Mesodermal cell (in vitro differentiated cells): Measurements from ENCODE around the gene GABRG3.

ENCODE experiments used
- H3K27ac ChIP-seq: 2 replicates; pipeline ENCODE4 v1.7.0; 2013; ENCODE audit warnings: mild to moderate bottlenecking, low read depth, low read length, moderate library complexity; ENCODE audit not compliant: severe bottlenecking
- H3K36me3 ChIP-seq: 2 replicates; pipeline ENCODE4 v1.7.1; 2013; ENCODE audit warnings: mild to moderate bottlenecking, low read length, moderate library complexity; ENCODE audit not compliant: control insufficient read depth, insufficient read depth
- H3K4me1 ChIP-seq: one replicate; pipeline ENCODE4 v1.7.1; 2013; ENCODE audit warnings: mild to moderate bottlenecking, low read length; ENCODE audit not compliant: insufficient read depth, control insufficient read depth, poor library complexity, severe bottlenecking
- H3K4me3 ChIP-seq: 2 replicates; pipeline ENCODE4 v1.7.0; 2013; ENCODE audit warnings: low read length, control low read depth, mild to moderate bottlenecking; ENCODE audit not compliant: insufficient read depth, poor library complexity, severe bottlenecking; ENCODE audit errors: extremely low read depth
- H3K9me3 ChIP-seq: 2 replicates; pipeline ENCODE4 v1.7.1; 2013; ENCODE audit warnings: mild to moderate bottlenecking, low read length, moderate library complexity; ENCODE audit not compliant: control insufficient read depth
- WGBS, 2 experiments: methylation state at CpG; one replicate each; pipeline ENCODE4 v1.1.5; 2013; ENCODE audit warnings: missing lambda C conversion rate in 2 of 2; ENCODE audit not compliant: insufficient coverage in 2 of 2; 5-methylcytosine and 5-hydroxymethylcytosine counted together

The GABRG3 gene

DNA sequence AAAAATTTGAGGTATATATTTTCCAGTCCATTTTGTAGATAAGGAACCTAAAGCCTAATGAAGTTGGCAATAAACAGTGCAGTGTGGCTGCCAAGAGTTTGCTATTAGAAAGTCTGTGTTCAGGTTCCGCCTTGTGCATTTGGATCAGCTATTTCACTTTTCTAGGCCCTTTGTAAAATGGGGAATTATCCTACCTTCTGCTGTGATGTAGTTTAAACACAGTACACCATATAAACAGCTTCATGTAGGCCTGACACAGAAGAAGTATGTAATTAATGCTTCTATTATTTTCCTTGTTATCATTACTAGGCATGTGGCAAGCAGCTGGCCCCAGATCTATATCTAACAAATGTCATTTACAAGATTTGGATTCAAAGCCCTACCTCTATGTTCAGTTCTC, 456.3 kb downstream of the GABRG3 start:
- Histone ChIP-seq H3K4me1 (no peaks in the 10 kb centered on the region), H3K27ac (no peak overlapping the region), H3K4me3 (no peak overlapping the region), H3K9me3 (no peaks in the 10 kb centered on the region), H3K36me3 (no peaks in the 10 kb centered on the region)
- WGBS, 2 experiments = 80% methylated on average over 1 of the region's 1 CpG; no CpG with 5 or more reads in 1 of the 2 experiments

DNA sequence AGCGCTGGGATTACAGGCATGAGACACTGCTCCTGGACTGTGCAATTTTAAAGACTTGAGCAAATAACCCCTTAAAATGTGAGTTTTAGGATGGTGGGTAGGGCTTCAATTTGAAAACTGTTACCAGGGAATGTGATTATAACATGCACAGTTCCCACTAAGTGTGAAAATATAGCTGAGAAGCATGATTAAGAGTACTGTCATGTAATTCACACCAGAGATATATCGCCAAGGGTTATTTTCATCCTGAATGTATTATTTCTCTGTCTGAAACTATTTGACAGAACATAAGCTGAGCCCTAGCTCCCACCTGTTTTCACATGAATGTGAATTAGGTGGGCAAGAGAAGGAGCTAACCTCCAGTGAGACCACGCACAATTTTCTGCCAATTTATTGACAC, 457.2 kb downstream of the GABRG3 start:
- Histone ChIP-seq H3K36me3 (no peaks in the 10 kb centered on the region), H3K4me3 (no peak overlapping the region)
- whole genome bisulfite sequencing, 2 experiments = 80 to 85% methylated on average over 1 to 2 of the region's 3 CpGs

DNA sequence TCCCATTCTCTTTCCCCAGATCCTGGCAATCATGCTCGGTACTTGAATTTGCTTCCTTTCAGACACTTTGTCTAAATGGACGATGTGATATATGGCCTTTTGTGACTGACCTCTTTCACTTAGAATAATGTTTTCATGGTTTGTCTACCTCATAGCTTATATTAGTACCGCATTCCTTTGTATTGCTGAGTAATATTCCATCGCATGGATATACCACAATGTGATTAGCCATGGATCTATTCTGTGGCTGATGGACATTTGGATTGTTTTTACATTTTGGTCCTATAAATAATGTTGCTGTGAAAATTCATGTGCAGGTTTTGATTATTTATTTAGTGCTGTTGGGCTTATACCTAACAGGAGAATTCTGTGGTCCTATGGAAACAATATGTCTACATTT, 458.6 kb downstream of the GABRG3 start:
- Histone ChIP-seq H3K4me1 (no peaks in the 10 kb centered on the region), H3K36me3 (no peaks in the 10 kb centered on the region)
- 95 to 100% methylated on average over 1 to 4 of the region's 4 CpGs for WGBS, 2 experiments

More for the DNA sequence above, 457.2 kb downstream of the GABRG3 start:
- no peaks in the 10 kb centered on the region for H3K4me1 ChIP-seq
- no peaks in the 10 kb centered on the region for H3K9me3 ChIP-seq
- no peak overlapping the region for H3K27ac ChIP-seq

DNA sequence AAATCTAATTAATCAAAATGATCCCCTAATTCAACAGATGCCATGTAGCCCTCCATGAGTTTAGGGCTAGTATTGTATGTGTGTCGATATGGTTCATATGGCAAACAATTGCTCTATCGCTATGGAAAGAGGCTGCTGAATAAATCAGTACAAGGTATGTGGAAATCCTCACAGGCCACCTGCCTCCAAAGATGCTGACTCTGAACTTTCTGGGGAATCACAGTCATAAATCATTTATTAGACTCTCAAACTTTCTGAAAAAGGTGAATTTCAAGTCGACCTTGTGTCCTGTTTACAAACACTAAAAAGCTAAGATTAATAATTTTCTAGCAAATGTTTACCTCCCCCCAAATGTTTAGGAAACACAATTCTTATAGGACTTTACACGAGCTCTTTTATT, 462.6 kb downstream of the GABRG3 start:
- WGBS, 2 experiments = 71 to 86% methylated on average over 2 to 4 of the region's 4 CpGs
- H3K4me1 ChIP-seq = no peaks in the 10 kb centered on the region
- H3K36me3 ChIP-seq = no peaks in the 10 kb centered on the region

More for the DNA sequence above, 458.6 kb downstream of the GABRG3 start:
- no peak overlapping the region for H3K4me3 ChIP-seq
- no peaks in the 10 kb centered on the region for H3K9me3 ChIP-seq
- H3K27ac ChIP-seq = no peak overlapping the region

DNA sequence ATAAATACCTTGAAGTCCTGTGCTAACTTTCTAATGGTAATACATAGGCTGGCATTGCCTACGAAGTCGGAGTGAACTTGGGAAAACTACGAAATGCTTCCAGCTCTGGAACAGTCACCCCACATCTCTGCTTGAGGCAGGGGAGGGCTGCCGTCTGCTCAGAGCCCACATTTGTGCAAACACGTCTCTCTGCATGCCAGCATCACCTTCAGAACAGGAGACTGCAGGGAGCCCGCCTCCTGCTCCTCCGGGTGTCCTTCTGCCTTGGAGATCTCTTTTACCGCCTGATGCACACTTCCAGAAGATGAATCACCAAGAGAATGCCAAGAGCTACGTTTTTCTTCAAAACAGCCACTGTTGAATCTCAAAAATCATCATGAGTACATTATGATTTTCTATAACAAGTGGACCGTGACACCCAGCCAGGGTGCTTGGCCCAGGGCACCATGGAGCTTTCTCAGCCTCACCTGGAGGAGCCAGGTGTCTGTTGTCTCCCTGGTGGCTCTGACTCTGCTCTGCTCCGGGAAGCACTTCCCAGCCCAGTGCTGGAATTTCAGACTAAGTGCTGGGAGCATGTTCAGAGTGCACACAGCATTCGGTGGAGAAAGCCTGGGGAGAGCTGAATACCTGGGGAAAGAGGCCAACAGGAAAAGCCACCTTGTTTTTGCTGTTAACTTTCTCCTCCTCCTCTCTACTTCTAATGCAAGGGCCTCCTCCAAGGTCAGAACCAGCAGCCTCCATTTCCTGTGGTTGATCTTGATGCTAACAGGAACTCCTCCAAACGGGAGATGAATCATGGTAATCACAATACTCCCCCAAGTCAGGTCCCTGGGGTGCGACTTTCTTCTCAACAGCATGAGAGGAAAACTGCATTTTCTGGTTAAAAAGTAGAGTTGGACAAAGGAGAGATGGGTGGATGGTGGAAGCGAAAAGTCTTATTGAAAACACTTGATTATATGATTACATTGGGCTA, 467.7 kb downstream of the GABRG3 start:
- Histone ChIP-seq H3K36me3 (no peaks in the 10 kb centered on the region), H3K9me3 (no peaks in the 10 kb centered on the region), H3K4me1 (no peaks in the 10 kb centered on the region), H3K27ac (no peak overlapping the region), H3K4me3 (no peak overlapping the region)
- WGBS, 2 experiments = 86 to 91% methylated on average over 10 to 12 of the region's 15 CpGs

More for the DNA sequence above, 462.6 kb downstream of the GABRG3 start:
- H3K27ac ChIP-seq = no peak overlapping the region
- H3K4me3 ChIP-seq = no peak overlapping the region
- H3K9me3 ChIP-seq = no peaks in the 10 kb centered on the region

DNA sequence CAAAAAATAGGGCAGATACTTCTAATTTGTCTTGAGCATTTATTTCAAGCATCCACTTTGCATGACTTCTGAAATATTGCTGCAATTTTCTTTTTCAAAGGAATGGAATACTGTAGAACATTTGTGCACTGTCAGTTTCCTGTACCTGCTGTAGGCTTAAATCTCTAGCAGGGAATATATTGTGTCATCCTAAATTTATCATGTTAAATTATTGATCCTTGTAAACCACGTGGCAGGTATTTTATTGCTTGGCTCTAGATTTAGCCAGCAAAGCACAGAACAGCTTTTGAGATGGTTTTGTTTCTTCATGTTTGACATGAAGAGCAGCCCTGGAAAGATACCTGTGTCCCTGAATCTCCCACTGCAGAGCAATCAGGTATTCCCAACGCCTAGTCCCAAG, 470.1 kb downstream of the GABRG3 start:
- no peak overlapping the region for H3K27ac ChIP-seq
- H3K4me1 ChIP-seq = no peaks in the 10 kb centered on the region
- no peaks in the 10 kb centered on the region for H3K9me3 ChIP-seq
- WGBS, 2 experiments = 95 to 100% methylated on average over 1 to 2 of the region's 2 CpGs
- H3K36me3 ChIP-seq = no peaks in the 10 kb centered on the region
- H3K4me3 ChIP-seq = no peak overlapping the region

DNA sequence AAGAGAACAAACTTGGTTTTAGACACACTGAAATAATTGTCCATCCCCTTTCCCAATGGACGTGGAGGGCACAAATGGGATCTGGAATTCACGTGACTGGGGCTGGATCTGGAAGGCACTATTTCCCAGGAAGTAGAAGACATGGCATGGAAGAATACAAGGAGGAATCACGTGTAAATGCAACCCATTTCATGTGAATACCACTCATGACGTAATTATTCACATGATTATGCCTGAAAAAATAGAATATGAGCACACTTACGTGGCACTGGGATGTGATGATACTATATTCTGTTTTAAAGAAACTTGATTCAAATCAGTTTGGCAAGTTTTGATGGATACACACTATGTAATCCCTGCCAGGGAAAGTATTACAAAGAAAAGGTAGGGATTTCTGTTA, 477.3 kb downstream of the GABRG3 start:
- Histone ChIP-seq H3K4me1 (no peaks in the 10 kb centered on the region), H3K9me3 (no peaks in the 10 kb centered on the region), H3K27ac (no peak overlapping the region), H3K36me3 (no peaks in the 10 kb centered on the region), H3K4me3 (no peak overlapping the region)
- WGBS, 2 experiments = 88 to 91% methylated on average over 2 to 5 of the region's 5 CpGs

DNA sequence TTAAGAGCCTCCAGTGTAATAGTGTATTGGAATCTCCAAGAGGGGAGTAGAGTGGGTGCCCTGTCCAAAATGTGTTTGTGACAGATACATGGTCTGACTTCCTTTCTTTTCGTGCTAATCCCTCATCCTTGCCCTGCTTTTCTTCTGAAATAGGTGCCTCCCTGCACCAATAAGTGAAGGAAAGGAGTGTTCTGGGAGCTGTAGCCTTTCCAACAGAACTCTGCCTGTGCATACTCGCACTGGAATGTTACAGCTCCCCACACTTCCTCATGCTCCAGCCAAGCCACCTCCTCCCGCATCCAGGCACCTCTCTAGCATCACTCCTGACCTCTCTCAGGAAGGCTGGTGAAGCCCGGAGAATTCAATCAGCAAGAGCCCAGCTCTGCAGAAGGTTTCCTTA, 478.0 kb downstream of the GABRG3 start:
- no peak overlapping the region for H3K4me3 ChIP-seq
- no peaks in the 10 kb centered on the region for H3K9me3 ChIP-seq
- no peak overlapping the region for H3K27ac ChIP-seq
- no peaks in the 10 kb centered on the region for H3K36me3 ChIP-seq
- 73% methylated on average over 3 of the region's 4 CpGs; no CpG with 5 or more reads in 1 of the 2 experiments for WGBS, 2 experiments
- H3K4me1 ChIP-seq = no peaks in the 10 kb centered on the region

DNA sequence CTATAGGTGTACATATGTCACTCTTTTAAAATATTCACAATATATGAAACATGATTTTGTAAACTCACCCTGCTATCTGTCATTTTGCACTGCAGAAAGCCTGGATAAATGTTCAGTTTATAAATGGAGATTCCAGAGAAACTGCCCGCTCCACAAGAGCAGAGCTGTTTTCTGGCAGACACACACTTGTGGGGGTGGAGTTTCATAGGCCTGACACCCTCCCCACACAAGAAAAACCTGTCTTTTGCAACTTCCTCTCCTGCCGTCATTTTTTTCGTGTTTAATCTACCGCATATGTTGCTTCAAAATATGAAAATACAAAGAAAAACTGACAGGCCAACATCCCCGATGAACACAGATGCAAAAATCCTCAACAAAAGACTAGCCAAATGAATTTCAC, 479.0 kb downstream of the GABRG3 start:
- Histone ChIP-seq H3K36me3 (no peaks in the 10 kb centered on the region), H3K27ac (no peak overlapping the region), H3K9me3 (no peaks in the 10 kb centered on the region), H3K4me3 (no peak overlapping the region), H3K4me1 (peaks cover 3% of the 10 kb centered on the region)
- WGBS, 2 experiments = 86 to 94% methylated on average over 2 to 4 of the region's 5 CpGs

DNA sequence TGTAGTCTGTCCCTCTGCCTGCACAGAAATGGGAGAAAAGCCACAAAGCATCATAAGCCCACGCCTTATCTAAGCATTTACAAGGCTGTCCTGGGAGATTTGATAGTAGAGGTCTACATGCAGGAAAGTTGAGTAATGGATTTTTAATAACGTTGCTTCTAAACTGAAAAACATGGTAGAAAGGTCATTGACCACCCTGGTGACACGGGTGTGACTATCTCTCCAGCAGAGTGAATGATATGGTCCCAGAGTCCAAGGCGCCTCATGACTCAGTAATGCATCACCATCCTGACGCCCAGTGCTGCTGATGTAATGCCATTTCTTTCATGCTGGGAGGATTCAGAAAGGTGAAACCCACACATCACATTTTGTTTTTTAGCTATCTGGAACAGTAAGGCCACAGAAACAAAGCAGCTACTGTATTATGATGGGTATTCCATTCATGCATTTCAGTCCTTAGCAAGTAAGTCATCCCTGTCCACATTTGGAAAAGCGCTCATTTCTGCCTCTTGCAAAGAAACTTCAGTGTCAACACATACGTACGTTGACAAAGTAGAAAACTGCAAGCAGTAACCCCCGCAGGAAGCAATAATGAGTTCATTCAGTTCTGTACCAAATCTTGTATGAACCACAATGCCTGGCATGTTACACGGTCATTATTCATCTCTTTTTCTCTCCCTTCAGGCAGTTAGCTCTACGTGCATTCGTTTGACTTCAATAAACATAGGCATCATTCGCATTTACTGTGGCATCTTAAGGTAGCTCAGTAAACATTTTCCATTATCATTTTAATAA, 483.5 kb downstream of the GABRG3 start:
- Histone ChIP-seq H3K9me3 (no peaks in the 10 kb centered on the region), H3K36me3 (no peaks in the 10 kb centered on the region), H3K4me1 (peaks cover 3% of the 10 kb centered on the region), H3K27ac (no peak overlapping the region), H3K4me3 (no peak overlapping the region)
- 81 to 88% methylated on average over 11 to 12 of the region's 13 CpGs for WGBS, 2 experiments
